Adipose tissue (tissue), 3 donors: ENCODE results near the gene RTP4. TPM values are rescaled to one million over a fixed set of nuclear protein-coding genes. Genes with fewer than 3 reads are reported as not detected.
A peak's percentile ranks its signal among the peaks of the same experiment; 100 is the strongest.

Source experiments
- H3K27ac ChIP-seq: one replicate; pipeline ENCODE4 v1.5.1; 2013; ENCODE audit warnings: low read depth, low read length
- WGBS, 3 donors: extraction: QIAGEN DNeasy Blood & Tissue Kit; methylation state at CpG; one replicate each; pipeline ENCODE4 v1.1.7; 2013; 5-methylcytosine and 5-hydroxymethylcytosine counted together
- polyA plus RNA-seq, 3 donors: library from polyadenylated mRNA; stranded (reverse); fragments of 200-250 nt; gene quantifications; one replicate each; pipeline ENCODE4 v1.2.3, GENCODE V29; 2013
- donor health status: healthy with polysubstance abuse.
- donor health status: Bipolar disorder and iron deficiency.
- donor health status: healthy.

Gene RTP4
- polyA plus RNA-seq, result 1 to 10 TPM; 1.1 to 4.9 (median 1.6) TPM

- 1 to 35% (median 5%) methylated on average over 10 of the region's 10 CpGs for WGBS, 3 donors
- H3K27ac ChIP-seq, result peak within 1 kb of the TSS; percentile 73
These were observed at the start of gene RTP4 for GRCh38 chr3:187368251-187369088. RTP4 (plus strand) TSS chr3:187368385; CDS start chr3:187368442, 57 bp downstream.

- 9 to 17% (median 10%) methylated on average over 13 of the region's 13 CpGs for WGBS, 3 donors
- no peak overlapping the region for H3K27ac ChIP-seq
These were observed 49.2 kb upstream of the RTP4 start for GRCh38 chr3:187318819-187319616.

- no peak overlapping the region for H3K27ac ChIP-seq
- WGBS, 3 donors, result 25 to 31% (median 29%) methylated on average over 7 of the region's 7 CpGs
These were observed 48.4 kb upstream of the RTP4 start for GRCh38 chr3:187319699-187320302.

- WGBS, 3 donors, result 61 to 73% (median 68%) methylated on average over 1 of the region's 1 CpG
These were observed 46.4 kb upstream of the RTP4 start for GRCh38 chr3:187321766-187322165.

GRCh38 chr3:187322291-187322690, 45.9 kb upstream of the RTP4 start:
- H3K27ac ChIP-seq, result no peak overlapping the region
- WGBS, 3 donors, result 70 to 84% (median 83%) methylated on average over 7 of the region's 7 CpGs

More at GRCh38 chr3:187321766-187322165, 46.4 kb upstream of the RTP4 start:
- H3K27ac ChIP-seq, result no peak overlapping the region

GRCh38 chr3:187323091-187323490, 45.1 kb upstream of the RTP4 start:
- no peak overlapping the region for H3K27ac ChIP-seq
- WGBS, 3 donors, result 46 to 70% (median 63%) methylated on average over 3 of the region's 3 CpGs

- 59 to 78% (median 70%) methylated on average over 5 of the region's 5 CpGs for WGBS, 3 donors
- H3K27ac ChIP-seq, result no peak overlapping the region
These were observed 42.6 kb upstream of the RTP4 start for GRCh38 chr3:187325632-187326031.

GRCh38 chr3:187327845-187328244, 40.3 kb upstream of the RTP4 start:
- WGBS, 3 donors, result 44 to 73% (median 47%) methylated on average over 2 of the region's 2 CpGs
- no peak overlapping the region for H3K27ac ChIP-seq

GRCh38 chr3:187328691-187329090, 39.5 kb upstream of the RTP4 start:
- 87 to 93% (median 90%) methylated on average over 3 of the region's 3 CpGs for WGBS, 3 donors
- no peak overlapping the region for H3K27ac ChIP-seq

- no peak overlapping the region for H3K27ac ChIP-seq
- 81 to 89% (median 84%) methylated on average over 4 of the region's 4 CpGs for WGBS, 3 donors
These were observed 33.3 kb upstream of the RTP4 start for GRCh38 chr3:187334904-187335303.

GRCh38 chr3:187336322-187336721, 31.9 kb upstream of the RTP4 start:
- WGBS, 3 donors, result 40 to 75% (median 69%) methylated on average over 3 of the region's 3 CpGs
- H3K27ac ChIP-seq, result no peak overlapping the region

- no peak overlapping the region for H3K27ac ChIP-seq
- 73 to 88% (median 88%) methylated on average over 1 of the region's 1 CpG for WGBS, 3 donors
These were observed 27.6 kb upstream of the RTP4 start for GRCh38 chr3:187340578-187340977.

GRCh38 chr3:187342255-187342654, 25.9 kb upstream of the RTP4 start:
- no peak overlapping the region for H3K27ac ChIP-seq
- WGBS, 3 donors, result 73 to 80% (median 79%) methylated on average over 4 of the region's 4 CpGs

GRCh38 chr3:187343670-187344069, 24.5 kb upstream of the RTP4 start:
- WGBS, 3 donors, result 58 to 70% (median 66%) methylated on average over 1 of the region's 1 CpG
- no peak overlapping the region for H3K27ac ChIP-seq

GRCh38 chr3:187352581-187353575, 15.3 kb upstream of the RTP4 start:
- 59 to 75% (median 68%) methylated on average over 13 of the region's 13 CpGs for WGBS, 3 donors
- H3K27ac ChIP-seq, result no peak overlapping the region

- 86 to 96% (median 96%) methylated on average over 1 of the region's 1 CpG for WGBS, 3 donors
- no peak overlapping the region for H3K27ac ChIP-seq
These were observed 10.1 kb upstream of the RTP4 start for GRCh38 chr3:187358068-187358467.

- H3K27ac ChIP-seq, result no peak overlapping the region
- 41 to 77% (median 76%) methylated on average over 7 of the region's 7 CpGs for WGBS, 3 donors
These were observed 8.2 kb upstream of the RTP4 start for GRCh38 chr3:187359798-187360486.
